AML-193 (cell line): ENCODE results near the gene CRYZ.
A peak's percentile ranks its signal among the peaks of the same experiment; 100 is the strongest.
"Not testable (repeated sequence)": the region's sequence is repeated elsewhere in the genome, so short reads cannot be mapped to it uniquely, and the experiment has no call there.

Source experiments
- DNase-seq, 2 experiments: peaks; one replicate each; lab custom pipeline; 2025; lab: John Stamatoyannopoulos, UW

CRYZ gene

GRCh38 chr1:74732960-74733603, at the start of gene CRYZ, which contains the start of gene TYW3:
CRYZ (minus strand) TSS chr1:74733050; CDS start chr1:74724821, 8,229 bp downstream.
TYW3 (plus strand) TSS chr1:74733152; CDS start chr1:74733245, 93 bp downstream.
- DNase-seq: peak; percentile 85 to 90

GRCh38 chr1:74780594-74780993, 47.7 kb upstream of the CRYZ start:
- no peak for DNase-seq

- no peak for DNase-seq
Observed at GRCh38 chr1:74779750-74780149, 46.9 kb upstream of the CRYZ start.

GRCh38 chr1:74777525-74777924, 44.7 kb upstream of the CRYZ start:
- DNase-seq: no peak

GRCh38 chr1:74775735-74776134, 42.9 kb upstream of the CRYZ start:
- DNase-seq: no peak

- DNase-seq: no peak
Observed at GRCh38 chr1:74773582-74773981, 40.7 kb upstream of the CRYZ start.

GRCh38 chr1:74772945-74773344, 40.1 kb upstream of the CRYZ start:
- no peak for DNase-seq

- DNase-seq: peak; percentile 40 to 45
Observed at GRCh38 chr1:74771913-74772515, 39.2 kb upstream of the CRYZ start.

GRCh38 chr1:74767490-74767889, 34.6 kb upstream of the CRYZ start:
- peak in 1 of 2 experiments; percentile 9 for DNase-seq

- no peak for DNase-seq
Observed at GRCh38 chr1:74766579-74766978, 33.7 kb upstream of the CRYZ start.

GRCh38 chr1:74763807-74764206, 31.0 kb upstream of the CRYZ start:
- DNase-seq: no peak

- DNase-seq: not testable (repeated sequence)
Observed at GRCh38 chr1:74756650-74757049, 23.8 kb upstream of the CRYZ start.

GRCh38 chr1:74755475-74755874, 22.6 kb upstream of the CRYZ start:
- DNase-seq: no peak

- no peak for DNase-seq
Observed at GRCh38 chr1:74753104-74753503, 20.3 kb upstream of the CRYZ start.

- DNase-seq: no peak
Observed at GRCh38 chr1:74748960-74749359, 16.1 kb upstream of the CRYZ start.

GRCh38 chr1:74745247-74745646, 12.4 kb upstream of the CRYZ start:
- not testable (repeated sequence) for DNase-seq

- DNase-seq: not testable (repeated sequence)
Observed at GRCh38 chr1:74740307-74740980, 7.6 kb upstream of the CRYZ start.

- no peak for DNase-seq
Observed at GRCh38 chr1:74737333-74737732, 4.5 kb upstream of the CRYZ start.

GRCh38 chr1:74733604-74734484, 994 bp upstream of the CRYZ start:
- DNase-seq: peak; percentile 74 to 75

- not testable (repeated sequence) for DNase-seq
Observed at GRCh38 chr1:74732071-74732946, 541 bp downstream of the CRYZ start.

- DNase-seq: no peak
Observed at GRCh38 chr1:74731399-74732052, 1.3 kb downstream of the CRYZ start.
